Activated B cell treated with CpG ODN at 0.5 μM for 24 hours (primary cell): Measurements from ENCODE around the gene MTX3. TPM values are rescaled to one million over a fixed set of nuclear protein-coding genes. Genes with fewer than 3 reads are reported as not detected.

Source experiments
- ATAC-seq: fragments of 200-7000 bp; cut with Tn5 transposase; one replicate; pipeline ENCODE4 v1.10.0; 2021; ENCODE audit warnings: low read depth, mild to moderate bottlenecking, moderate library complexity
- CTCF ChIA-PET: fragments of 350-600 bp; sonication (Branson Sonifier 250); formaldehyde crosslinking; loops from one replicate; lab custom pipeline; 2021; ENCODE audit warnings: antibody characterized with exemption; lab: Charles Lee
- POLR2A ChIA-PET: fragments of 350-600 bp; sonication (Branson Sonifier 250); formaldehyde crosslinking; loops from one replicate; lab custom pipeline; 2021; ENCODE audit warnings: antibody characterized with exemption; lab: Charles Lee
- DNase-seq: peaks from one replicate; pipeline ENCODE4 v3.0.0; 2022
- H3K27ac Mint-ChIP-seq: one replicate; pipeline ENCODE4 v1.8.0; 2020; ENCODE audit warnings: mixed read lengths
- H3K27me3 Mint-ChIP-seq: one replicate; pipeline ENCODE4 v1.8.0; 2021; ENCODE audit warnings: mixed read lengths
- H3K36me3 Mint-ChIP-seq: one replicate; pipeline ENCODE4 v1.8.0; 2021; ENCODE audit warnings: low read depth, mixed read lengths
- H3K4me1 Mint-ChIP-seq: one replicate; pipeline ENCODE4 v1.8.0; 2021; ENCODE audit warnings: mixed read lengths
- H3K4me3 Mint-ChIP-seq: one replicate; pipeline ENCODE4 v1.8.0; 2020; ENCODE audit warnings: mild to moderate bottlenecking, mixed read lengths
- H3K9me3 Mint-ChIP-seq: one replicate; pipeline ENCODE4 v1.8.0; 2020; ENCODE audit warnings: mixed read lengths
- intact Hi-C: fragments of 100-400 bp; cut with micrococcal nuclease; formaldehyde crosslinking; loops from one replicate; pipeline ENCODE4 v1.15.1; 2024
- total RNA-seq: library from RNA; stranded (reverse); gene quantifications from 2 replicates; pipeline ENCODE4 v1.2.3, GENCODE V29; 2022
- TF ChIP-seq, protein P1 (sequence below): fragments of 200-600 bp; IDR thresholded peaks from one replicate; pipeline ENCODE4 v1.8.0; 2022; ENCODE audit warnings: antibody characterized with exemption, mild to moderate bottlenecking

The MTX3 gene
- total RNA-seq, 1 donor from 2014 or later, result 21.4 TPM

DNA sequence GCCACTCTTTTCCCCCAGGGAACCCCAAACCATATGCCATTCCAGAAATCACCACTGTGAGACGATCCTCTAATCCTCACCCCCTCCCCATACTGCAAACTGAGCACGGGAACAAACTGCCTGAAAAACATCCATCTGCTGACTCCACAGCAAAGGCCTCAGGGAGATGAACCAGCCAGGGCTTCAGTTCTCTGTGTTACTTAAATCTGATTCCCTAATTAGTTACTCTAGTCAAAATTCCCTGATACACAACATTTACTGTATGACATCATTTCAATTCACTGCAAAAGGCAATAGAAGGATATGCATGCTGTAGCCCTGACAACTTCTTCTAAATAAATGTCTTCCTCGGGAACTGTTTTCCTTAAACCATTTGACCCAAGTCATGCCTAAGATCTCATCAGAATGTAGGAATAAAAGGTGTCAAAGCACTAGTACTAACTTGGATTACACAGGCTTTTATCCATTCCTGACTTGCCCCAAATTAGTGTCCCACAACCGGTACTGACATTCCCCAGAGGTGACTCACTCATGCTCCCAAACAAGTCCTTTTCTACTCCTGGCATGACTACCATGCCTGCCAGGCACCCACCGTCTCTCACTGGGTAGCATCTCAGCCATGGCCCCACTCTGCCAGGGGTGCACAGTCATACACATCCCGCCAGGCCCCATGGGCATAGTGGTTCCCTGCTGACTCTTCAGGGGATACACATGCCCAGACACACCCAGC, 35.0 kb downstream of the MTX3 start:
- Mint-ChIP-seq H3K9me3 (no peaks in the 10 kb centered on the region), H3K27me3 (peaks cover 9% of the 10 kb centered on the region), H3K27ac (no peak overlapping the region), H3K36me3 (no peaks in the 10 kb centered on the region), H3K4me3 (no peak overlapping the region), H3K4me1 (no peaks in the 10 kb centered on the region)
- ChIA-PET CTCF (no interaction called here), POLR2A (no interaction called here)
- TF ChIP-seq, protein P1, sequence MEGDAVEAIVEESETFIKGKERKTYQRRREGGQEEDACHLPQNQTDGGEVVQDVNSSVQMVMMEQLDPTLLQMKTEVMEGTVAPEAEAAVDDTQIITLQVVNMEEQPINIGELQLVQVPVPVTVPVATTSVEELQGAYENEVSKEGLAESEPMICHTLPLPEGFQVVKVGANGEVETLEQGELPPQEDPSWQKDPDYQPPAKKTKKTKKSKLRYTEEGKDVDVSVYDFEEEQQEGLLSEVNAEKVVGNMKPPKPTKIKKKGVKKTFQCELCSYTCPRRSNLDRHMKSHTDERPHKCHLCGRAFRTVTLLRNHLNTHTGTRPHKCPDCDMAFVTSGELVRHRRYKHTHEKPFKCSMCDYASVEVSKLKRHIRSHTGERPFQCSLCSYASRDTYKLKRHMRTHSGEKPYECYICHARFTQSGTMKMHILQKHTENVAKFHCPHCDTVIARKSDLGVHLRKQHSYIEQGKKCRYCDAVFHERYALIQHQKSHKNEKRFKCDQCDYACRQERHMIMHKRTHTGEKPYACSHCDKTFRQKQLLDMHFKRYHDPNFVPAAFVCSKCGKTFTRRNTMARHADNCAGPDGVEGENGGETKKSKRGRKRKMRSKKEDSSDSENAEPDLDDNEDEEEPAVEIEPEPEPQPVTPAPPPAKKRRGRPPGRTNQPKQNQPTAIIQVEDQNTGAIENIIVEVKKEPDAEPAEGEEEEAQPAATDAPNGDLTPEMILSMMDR, result no peak
- intact Hi-C loops, result no loop called here
- ATAC-seq (no peak), DNase-seq (no peak)

DNA sequence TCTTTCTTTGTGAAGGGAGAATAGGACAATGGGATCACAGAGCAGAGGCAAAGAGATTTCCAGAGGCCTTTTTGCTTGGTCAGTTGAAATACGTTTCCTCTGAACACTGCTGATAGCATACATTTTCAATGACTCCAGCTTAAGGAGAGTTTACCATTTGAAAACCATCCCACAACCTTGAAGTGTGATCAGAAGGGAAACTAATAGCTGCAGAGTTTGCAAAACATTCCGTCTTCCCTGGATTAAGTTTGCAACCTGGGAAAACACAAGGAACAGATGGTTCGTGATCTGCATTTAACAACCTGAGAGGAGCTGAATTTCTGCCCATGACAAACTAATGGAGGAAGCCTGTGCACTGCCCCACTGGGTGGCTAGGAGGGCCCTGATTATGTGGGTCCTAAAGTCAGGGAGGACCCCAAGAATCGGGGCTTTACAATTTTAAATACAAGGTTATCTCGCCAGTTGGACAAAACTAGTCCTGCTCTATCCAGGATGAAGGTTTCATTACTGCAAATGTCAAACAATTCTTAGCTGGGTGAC, 35.6 kb downstream of the MTX3 start:
- Mint-ChIP-seq H3K36me3 (no peaks in the 10 kb centered on the region), H3K4me3 (no peak overlapping the region), H3K27me3 (peaks cover 9% of the 10 kb centered on the region), H3K4me1 (no peaks in the 10 kb centered on the region), H3K27ac (no peak overlapping the region), H3K9me3 (no peaks in the 10 kb centered on the region)
- CTCF ChIA-PET, result no interaction called here
- intact Hi-C loops, result no loop called here
- POLR2A ChIA-PET, result no interaction called here
- TF ChIP-seq, protein P1, result no peak
- ATAC-seq (no peak), DNase-seq (no peak)

DNA sequence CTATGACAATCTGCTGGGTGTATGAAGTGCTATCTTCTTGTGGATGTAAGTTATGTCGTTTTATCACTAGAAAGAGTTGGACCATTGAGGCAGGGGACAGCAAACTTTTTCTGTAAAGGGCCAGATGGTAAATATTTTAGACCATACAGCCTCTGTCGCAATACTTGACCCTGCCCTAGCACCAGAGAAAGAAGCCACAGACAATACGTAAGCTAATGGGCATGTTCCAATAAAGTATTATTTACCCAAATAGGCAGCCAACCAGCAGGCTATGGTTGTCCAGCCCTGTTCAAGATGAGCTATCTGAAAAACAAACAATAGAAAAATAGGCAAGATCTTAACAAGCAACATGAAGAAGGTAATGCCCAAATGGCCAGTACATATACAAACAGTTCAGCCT, 36.4 kb downstream of the MTX3 start:
- no peak for DNase-seq
- peaks cover 9% of the 10 kb centered on the region for H3K27me3 Mint-ChIP-seq
- POLR2A ChIA-PET, result no interaction called here
- no peaks in the 10 kb centered on the region for H3K4me1 Mint-ChIP-seq
- no peaks in the 10 kb centered on the region for H3K9me3 Mint-ChIP-seq
- no peak overlapping the region for H3K4me3 Mint-ChIP-seq
- intact Hi-C loops, result no loop called here
- no peak overlapping the region for H3K27ac Mint-ChIP-seq
- TF ChIP-seq, protein P1, result no peak
- ATAC-seq, result no peak
- H3K36me3 Mint-ChIP-seq, result no peaks in the 10 kb centered on the region
- CTCF ChIA-PET, result no interaction called here

DNA sequence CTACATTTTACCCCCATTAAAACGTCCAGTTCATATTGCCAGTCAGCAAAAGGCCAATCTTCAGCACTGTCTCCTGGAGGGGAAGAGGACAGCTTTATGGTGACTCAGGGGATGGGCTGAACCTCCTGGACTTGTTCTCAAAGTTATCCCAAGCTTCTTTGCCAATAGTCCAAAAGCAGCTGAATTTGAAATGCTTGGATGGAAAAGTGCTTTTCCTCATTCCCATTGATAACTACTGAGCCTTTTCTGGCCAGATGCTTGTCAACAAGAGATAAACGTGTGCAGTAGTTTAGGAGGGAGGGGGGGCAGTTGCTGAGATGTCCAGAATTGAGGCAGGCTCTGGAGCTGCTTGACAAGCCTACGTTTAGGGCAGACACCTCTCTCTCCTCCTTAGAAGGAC, 43.5 kb downstream of the MTX3 start:
- ChIA-PET POLR2A (no interaction called here), CTCF (no interaction called here)
- Mint-ChIP-seq H3K27ac (no peak overlapping the region), H3K36me3 (no peaks in the 10 kb centered on the region), H3K27me3 (peaks cover 8% of the 10 kb centered on the region), H3K4me3 (no peak overlapping the region), H3K9me3 (no peaks in the 10 kb centered on the region), H3K4me1 (peaks cover 3% of the 10 kb centered on the region)
- DNase-seq (no peak), ATAC-seq (no peak)
- TF ChIP-seq, protein P1, result no peak
- intact Hi-C loops, result no loop called here

DNA sequence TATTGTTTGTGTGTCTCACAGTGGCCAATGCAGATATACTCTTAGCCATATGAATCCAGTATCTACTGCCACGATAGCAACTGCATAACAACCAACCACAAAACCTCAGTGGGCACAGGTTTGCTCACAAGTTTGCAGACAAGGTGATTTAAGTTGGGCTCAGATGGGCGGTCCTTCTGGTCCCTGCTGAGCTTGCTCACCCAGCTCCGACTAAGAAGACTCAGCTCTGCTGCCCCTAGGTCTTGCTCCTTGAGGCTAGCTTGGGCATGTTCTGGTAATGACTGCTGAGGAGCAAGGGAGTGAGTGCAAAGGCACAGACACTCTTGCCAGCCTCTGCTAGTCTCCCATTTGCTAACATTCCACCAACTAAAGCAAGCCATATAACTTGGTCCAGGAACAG, 52.6 kb downstream of the MTX3 start:
- peaks cover 4% of the 10 kb centered on the region for H3K27me3 Mint-ChIP-seq
- DNase-seq, result no peak

More for the DNA sequence above, 52.6 kb downstream of the MTX3 start:
- no peak for ATAC-seq
- TF ChIP-seq, protein P1, result no peak
- POLR2A ChIA-PET, result no interaction called here
- Mint-ChIP-seq H3K36me3 (no peaks in the 10 kb centered on the region), H3K4me1 (no peaks in the 10 kb centered on the region), H3K27ac (no peak overlapping the region), H3K4me3 (no peak overlapping the region), H3K9me3 (no peaks in the 10 kb centered on the region)
- intact Hi-C loops, result no loop called here
- CTCF ChIA-PET, result no interaction called here
